HEK293 (cell line): ENCODE results near the gene CCDC40.
A peak's percentile ranks its signal among the peaks of the same experiment; 100 is the strongest.

Experiments
- CTCF ChIA-PET: fragments of 350-600 bp; formaldehyde crosslinking; extraction: SDS; loops from one replicate; lab custom pipeline; 2021; ENCODE audit warnings: antibody characterized with exemption; lab: Yijun Ruan, JAX
- POLR2A ChIA-PET: fragments of 300-600 bp; formaldehyde crosslinking; extraction: SDS; loops from one replicate; lab custom pipeline; 2020; ENCODE audit warnings: antibody characterized with exemption, inconsistent platforms; lab: Yijun Ruan, JAX
- H3K27ac ChIP-seq: fragments of 200-500 bp; sonication (Bioruptor generic); 2 replicates; pipeline ENCODE4 v1.5.1; 2014; ENCODE audit warnings: low read depth, low read length, control low read depth, inconsistent platforms; ENCODE audit errors: extremely low read depth
- H3K36me3 ChIP-seq, 2 experiments: fragments of 200-500 bp in 1 of 2; sonication (Bioruptor generic) in 1 of 2; 1 replicate in 1 of 2; 2 replicates in 1 of 2; pipeline ENCODE4 v1.5.1; 2014 to 2017; ENCODE audit warnings: inconsistent platforms in 2 of 2, low read length in 2 of 2; ENCODE audit not compliant: control insufficient read depth in 2 of 2, insufficient read depth in 1 of 2
- H3K4me1 ChIP-seq: fragments of 200-500 bp; sonication (Bioruptor generic); 2 replicates; pipeline ENCODE4 v1.5.1; 2014; ENCODE audit warnings: mild to moderate bottlenecking, low read length, inconsistent platforms; ENCODE audit not compliant: control insufficient read depth, insufficient read depth
- H3K4me3 ChIP-seq: 2 replicates; pipeline ENCODE4 v1.5.1; 2011; ENCODE audit warnings: low read depth, mild to moderate bottlenecking, control low read depth, low read length, moderate library complexity
- H3K9me3 ChIP-seq: fragments of 200-500 bp; sonication (Bioruptor generic); 2 replicates; pipeline ENCODE4 v1.5.1; 2014; ENCODE audit warnings: low read depth, low read length, inconsistent platforms; ENCODE audit not compliant: control insufficient read depth, insufficient read depth
- EGR2 ChIP-seq: fragments of 450-650 bp; formaldehyde crosslinking; IDR thresholded peaks from 2 replicates; pipeline ENCODE4 v1.5.1; 2016; ENCODE audit warnings: low read depth, missing biosample characterization, missing genetic modification characterization
- HOXC10 ChIP-seq: sonication (generic); formaldehyde crosslinking; IDR thresholded peaks from 2 replicates; pipeline ENCODE4 v1.8.1; 2023; ENCODE audit warnings: mild to moderate bottlenecking, missing genetic modification reagents
- KLF7 ChIP-seq: fragments of 450-650 bp; formaldehyde crosslinking; IDR thresholded peaks from 2 replicates; pipeline ENCODE4 v1.5.1; 2016; ENCODE audit warnings: missing biosample characterization, missing genetic modification characterization, borderline replicate concordance
- KLF8 ChIP-seq: fragments of 450-650 bp; formaldehyde crosslinking; IDR thresholded peaks from 2 replicates; pipeline ENCODE4 v1.5.1; 2016; ENCODE audit warnings: missing biosample characterization, missing genetic modification characterization
- KLF9 ChIP-seq: fragments of 450-650 bp; formaldehyde crosslinking; IDR thresholded peaks from 2 replicates; pipeline ENCODE4 v1.5.1; 2016; ENCODE audit warnings: missing biosample characterization, missing genetic modification characterization, low read depth
- MYNN ChIP-seq: fragments of 450-650 bp; formaldehyde crosslinking; IDR thresholded peaks from 2 replicates; pipeline ENCODE4 v1.5.1; 2016; ENCODE audit warnings: missing biosample characterization, missing genetic modification characterization, borderline replicate concordance
- PRDM1 ChIP-seq: fragments of 450-650 bp; formaldehyde crosslinking; IDR thresholded peaks from 2 replicates; pipeline ENCODE4; 2016; ENCODE audit warnings: missing biosample characterization, missing genetic modification characterization
- RBAK ChIP-seq: fragments of 450-650 bp; formaldehyde crosslinking; IDR thresholded peaks from 2 replicates; pipeline ENCODE4 v1.5.1; 2016; ENCODE audit warnings: missing biosample characterization, missing genetic modification characterization
- SCRT2 ChIP-seq: fragments of 450-650 bp; formaldehyde crosslinking; IDR thresholded peaks from 2 replicates; pipeline ENCODE4 v1.5.1; 2016; ENCODE audit warnings: missing biosample characterization, missing genetic modification characterization
- SP2 ChIP-seq: fragments of 450-650 bp; formaldehyde crosslinking; IDR thresholded peaks from 2 replicates; pipeline ENCODE4 v1.5.1; 2016; ENCODE audit warnings: missing biosample characterization, missing genetic modification characterization
- ZBTB20 ChIP-seq: fragments of 450-650 bp; formaldehyde crosslinking; IDR thresholded peaks from 2 replicates; pipeline ENCODE4 v1.5.1; 2016; ENCODE audit warnings: missing biosample characterization, missing genetic modification characterization
- ZBTB26 ChIP-seq: fragments of 450-650 bp; formaldehyde crosslinking; optimal IDR thresholded peaks from 2 replicates; pipeline ENCODE3; 2016; ENCODE audit warnings: missing biosample characterization, mild to moderate bottlenecking, missing genetic modification characterization
- ZBTB6 ChIP-seq: fragments of 450-650 bp; formaldehyde crosslinking; IDR thresholded peaks from 2 replicates; pipeline ENCODE4 v1.5.1; 2017; ENCODE audit warnings: missing biosample characterization, missing genetic modification characterization
- ZIC2 ChIP-seq: fragments of 450-650 bp; formaldehyde crosslinking; IDR thresholded peaks from 2 replicates; pipeline ENCODE4 v1.5.1; 2016; ENCODE audit warnings: missing biosample characterization, missing genetic modification characterization
- ZNF112 ChIP-seq: fragments of 450-650 bp; formaldehyde crosslinking; IDR thresholded peaks from 2 replicates; pipeline ENCODE4 v1.5.0; 2017; ENCODE audit warnings: missing biosample characterization, missing genetic modification characterization
- ZNF114 ChIP-seq: fragments of 450-650 bp; formaldehyde crosslinking; IDR thresholded peaks from 2 replicates; pipeline ENCODE4 v1.5.0; 2017; ENCODE audit warnings: missing biosample characterization, missing genetic modification characterization
- ZNF132 ChIP-seq: fragments of 450-650 bp; formaldehyde crosslinking; IDR thresholded peaks from 2 replicates; pipeline ENCODE4 v1.5.1; 2017; ENCODE audit warnings: missing biosample characterization, missing genetic modification characterization, borderline replicate concordance
- ZNF146 ChIP-seq: fragments of 450-650 bp; formaldehyde crosslinking; IDR thresholded peaks from 2 replicates; pipeline ENCODE4 v1.5.1; 2016; ENCODE audit warnings: missing biosample characterization, missing genetic modification characterization
- ZNF23 ChIP-seq: fragments of 450-650 bp; formaldehyde crosslinking; IDR thresholded peaks from 2 replicates; pipeline ENCODE4 v1.5.1; 2016; ENCODE audit warnings: missing biosample characterization, missing genetic modification characterization, borderline replicate concordance
- ZNF311 ChIP-seq: fragments of 450-650 bp; formaldehyde crosslinking; IDR thresholded peaks from 2 replicates; pipeline ENCODE4 v1.5.1; 2017; ENCODE audit warnings: missing biosample characterization, missing genetic modification characterization, borderline replicate concordance
- ZNF37A ChIP-seq: fragments of 450-650 bp; IDR thresholded peaks from 2 replicates; pipeline ENCODE4 v1.5.1; 2018; ENCODE audit warnings: missing biosample characterization, missing genetic modification characterization
- ZNF48 ChIP-seq: fragments of 450-650 bp; formaldehyde crosslinking; IDR thresholded peaks from 2 replicates; pipeline ENCODE4 v1.5.1; 2016; ENCODE audit warnings: missing biosample characterization, missing genetic modification characterization
- ZNF501 ChIP-seq: fragments of 450-650 bp; formaldehyde crosslinking; IDR thresholded peaks from 2 replicates; pipeline ENCODE4 v1.5.1; 2016; ENCODE audit warnings: missing biosample characterization, missing genetic modification characterization
- ZNF623 ChIP-seq: fragments of 450-650 bp; formaldehyde crosslinking; IDR thresholded peaks from 2 replicates; pipeline ENCODE4 v1.5.1; 2016; ENCODE audit warnings: missing biosample characterization, missing genetic modification characterization
- ZNF624 ChIP-seq: fragments of 450-650 bp; formaldehyde crosslinking; IDR thresholded peaks from 2 replicates; pipeline ENCODE4 v1.5.1; 2017; ENCODE audit warnings: missing biosample characterization, missing genetic modification characterization
- ZNF654 ChIP-seq: fragments of 450-650 bp; formaldehyde crosslinking; IDR thresholded peaks from 2 replicates; pipeline ENCODE4 v1.5.1; 2016; ENCODE audit warnings: low read depth, missing biosample characterization, missing genetic modification characterization
- ZNF660 ChIP-seq: fragments of 450-650 bp; IDR thresholded peaks from 2 replicates; pipeline ENCODE4 v1.5.1; 2018; ENCODE audit warnings: missing biosample characterization, mild to moderate bottlenecking, missing genetic modification characterization
- ZNF677 ChIP-seq: fragments of 450-650 bp; IDR thresholded peaks from 2 replicates; pipeline ENCODE4 v1.5.0; 2018; ENCODE audit warnings: missing biosample characterization, mild to moderate bottlenecking, missing genetic modification characterization, moderate library complexity
- ZSCAN30 ChIP-seq: fragments of 450-650 bp; IDR thresholded peaks from 2 replicates; pipeline ENCODE4 v1.5.1; 2018; ENCODE audit warnings: missing biosample characterization, mild to moderate bottlenecking, missing genetic modification characterization, moderate library complexity
- ZSCAN5A ChIP-seq: fragments of 450-650 bp; formaldehyde crosslinking; IDR thresholded peaks from 2 replicates; pipeline ENCODE4 v1.5.1; 2016; ENCODE audit warnings: missing biosample characterization, missing genetic modification characterization
- TF ChIP-seq, protein P1 (sequence below): fragments of 450-650 bp; formaldehyde crosslinking; IDR thresholded peaks from 2 replicates; pipeline ENCODE4 v1.5.1; 2016; ENCODE audit warnings: missing biosample characterization, missing genetic modification characterization
- TF ChIP-seq, protein P2 (sequence below): fragments of 450-650 bp; formaldehyde crosslinking; IDR thresholded peaks from 2 replicates; pipeline ENCODE4 v1.5.1; 2016; ENCODE audit warnings: missing biosample characterization, missing genetic modification characterization, low read depth

CCDC40 gene

GRCh38 chr17:79991924-79992648 lies 44.4 kb upstream of the CCDC40 start:
- H3K4me3 ChIP-seq, result peak overlapping the region; percentile 13
- CTCF ChIA-PET, result interaction anchor here (0.8 to 3.5 kb wide), 8 partner anchors 16 to 275 kb away, joined by 3 to 28 read pairs (median 6); no protein-coding TSS in a partner anchor
- H3K27ac ChIP-seq, result peak overlapping the region; percentile 85
- POLR2A ChIA-PET, result interaction anchor here (0.6 to 1.0 kb wide), 3 partner anchors 157 to 1576 kb away, joined by 4 to 10 read pairs (median 4); no protein-coding TSS in a partner anchor
- H3K9me3 ChIP-seq, result no peaks in the 10 kb centered on the region
- H3K36me3 ChIP-seq, result no peaks in the 10 kb centered on the region
- H3K4me1 ChIP-seq, result peaks cover 36% of the 10 kb centered on the region
- TF ChIP-seq ZNF37A (tag by site-specific recombination), result no peak
- TF ChIP-seq ZIC2 (tag by site-specific recombination), result peak; percentile 98
- TF ChIP-seq KLF7, result 0 out of 2 replicates have a peak, but pooled peaks have one; percentile 56
- TF ChIP-seq ZBTB26 (tag by site-specific recombination), result peak; percentile 41
- TF ChIP-seq ZNF114 (tag by site-specific recombination), result no peak
- TF ChIP-seq SCRT2 (tag by site-specific recombination), result 0 out of 2 replicates have a peak, but pooled peaks have one; percentile 27
- TF ChIP-seq ZNF23 (tag by site-specific recombination), result no peak
- no peak for TF ChIP-seq ZNF48 (tag by site-specific recombination)
- 0 out of 2 replicates have a peak, but pooled peaks have one; percentile 37 for TF ChIP-seq ZNF660 (tag by site-specific recombination)
- no peak for TF ChIP-seq ZNF311 (tag by site-specific recombination)
- peak; percentile 72 for TF ChIP-seq ZSCAN30
- TF ChIP-seq ZNF501 (tag by site-specific recombination), result no peak
- TF ChIP-seq ZBTB6 (tag by site-specific recombination), result no peak
- TF ChIP-seq HOXC10 (CRISPR knock-in tag), result no peak
- no peak; the same call in 1 of the 2 replicates for TF ChIP-seq ZNF146
- TF ChIP-seq ZNF654 (tag by site-specific recombination), result no peak
- no peak for TF ChIP-seq ZNF624 (tag by site-specific recombination)
- TF ChIP-seq ZSCAN5A (tag by site-specific recombination), result 0 out of 2 replicates have a peak, but pooled peaks have one; percentile 59
- TF ChIP-seq ZNF677 (tag by site-specific recombination), result no peak
- TF ChIP-seq RBAK (tag by site-specific recombination), result no peak
- TF ChIP-seq KLF9 (tag by site-specific recombination), result no peak
- 0 out of 2 replicates have a peak, but pooled peaks have one; percentile 17 for TF ChIP-seq ZNF623 (tag by site-specific recombination)
- TF ChIP-seq KLF8 (tag by site-specific recombination), result no peak; the same call in 1 of the 2 replicates
- TF ChIP-seq PRDM1 (tag by site-specific recombination), result no peak
- TF ChIP-seq EGR2 (tag by site-specific recombination), result no peak
- TF ChIP-seq, protein P1, sequence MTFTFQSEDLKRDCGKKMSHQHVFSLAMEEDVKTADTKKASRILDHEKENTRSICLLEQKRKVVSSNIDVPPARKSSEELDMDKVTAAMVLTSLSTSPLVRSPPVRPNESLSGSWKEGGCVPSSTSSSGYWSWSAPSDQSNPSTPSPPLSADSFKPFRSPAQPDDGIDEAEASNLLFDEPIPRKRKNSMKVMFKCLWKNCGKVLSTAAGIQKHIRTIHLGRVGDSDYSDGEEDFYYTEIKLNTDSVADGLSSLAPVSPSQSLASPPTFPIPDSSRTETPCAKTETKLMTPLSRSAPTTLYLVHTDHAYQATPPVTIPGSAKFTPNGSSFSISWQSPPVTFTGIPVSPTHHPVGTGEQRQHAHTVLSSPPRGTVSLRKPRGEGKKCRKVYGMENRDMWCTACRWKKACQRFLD (tag by site-specific recombination), result no peak
- TF ChIP-seq SP2 (tag by site-specific recombination), result 0 out of 2 replicates have a peak, but pooled peaks have one; percentile 4
- TF ChIP-seq, protein P2, sequence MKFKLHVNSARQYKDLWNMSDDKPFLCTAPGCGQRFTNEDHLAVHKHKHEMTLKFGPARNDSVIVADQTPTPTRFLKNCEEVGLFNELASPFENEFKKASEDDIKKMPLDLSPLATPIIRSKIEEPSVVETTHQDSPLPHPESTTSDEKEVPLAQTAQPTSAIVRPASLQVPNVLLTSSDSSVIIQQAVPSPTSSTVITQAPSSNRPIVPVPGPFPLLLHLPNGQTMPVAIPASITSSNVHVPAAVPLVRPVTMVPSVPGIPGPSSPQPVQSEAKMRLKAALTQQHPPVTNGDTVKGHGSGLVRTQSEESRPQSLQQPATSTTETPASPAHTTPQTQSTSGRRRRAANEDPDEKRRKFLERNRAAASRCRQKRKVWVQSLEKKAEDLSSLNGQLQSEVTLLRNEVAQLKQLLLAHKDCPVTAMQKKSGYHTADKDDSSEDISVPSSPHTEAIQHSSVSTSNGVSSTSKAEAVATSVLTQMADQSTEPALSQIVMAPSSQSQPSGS (tag by site-specific recombination), result no peak
- TF ChIP-seq ZNF112, result no peak
- no peak for TF ChIP-seq MYNN (tag by site-specific recombination)
- peak; percentile 70 for TF ChIP-seq ZBTB20 (tag by site-specific recombination)
- no peak for TF ChIP-seq ZNF132 (tag by site-specific recombination)
